ENCODE measurements around the gene EYS.

The EYS gene

DNA sequence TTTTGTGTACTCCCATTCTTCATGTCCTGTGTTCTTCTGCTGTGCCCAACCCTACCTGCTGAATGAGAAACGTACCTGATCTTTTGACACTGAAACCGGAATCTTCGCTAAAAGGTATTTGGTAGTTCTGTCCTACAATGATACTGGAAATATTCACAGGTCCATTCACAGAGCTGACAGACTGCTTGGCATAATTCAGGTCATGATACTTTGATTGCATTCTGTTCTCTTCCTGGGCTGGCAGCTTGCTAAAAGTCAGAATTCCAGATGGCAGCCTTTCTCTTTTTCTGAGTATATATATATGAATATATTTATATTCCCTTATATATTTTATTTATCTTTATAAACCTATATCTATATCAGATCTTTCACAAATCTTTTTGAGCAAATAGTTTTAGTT is 1696.4 kb downstream of the EYS start:
- no peaks in the 10 kb centered on the region for H3K9me3 ChIP-seq (ENCODE audit: control insufficient read depth, low read length)
- H3K36me3 ChIP-seq (ENCODE audit: control insufficient read depth, insufficient read depth, low read length, severe bottlenecking): no peaks in the 10 kb centered on the region
- no peak overlapping the region for H3K4me3 ChIP-seq (ENCODE audit: low read length)
- no peak overlapping the region for H3K9ac ChIP-seq (ENCODE audit: low read length)
- no peaks in the 10 kb centered on the region for H3K27me3 ChIP-seq (replicated peaks; ENCODE audit: control insufficient read depth, insufficient read depth, low read length)
- H3K4me1 ChIP-seq (ENCODE audit: control insufficient read depth, insufficient read depth, low read length): peaks cover 3% of the 10 kb centered on the region
- no peak for DNase-seq (ENCODE audit: low read depth)

- Histone ChIP-seq H3K4me3 (ENCODE audit: low read length) (no peak overlapping the region), H3K27me3 (replicated peaks; ENCODE audit: control insufficient read depth, insufficient read depth, low read length) (no peaks in the 10 kb centered on the region), H3K36me3 (ENCODE audit: control insufficient read depth, insufficient read depth, low read length, severe bottlenecking) (no peaks in the 10 kb centered on the region), H3K9ac (ENCODE audit: low read length) (no peak overlapping the region), H3K4me1 (ENCODE audit: control insufficient read depth, insufficient read depth, low read length) (peaks cover 3% of the 10 kb centered on the region), H3K9me3 (ENCODE audit: control insufficient read depth, low read length) (no peaks in the 10 kb centered on the region)
- DNase-seq (ENCODE audit: low read depth): no peak
Measured at GRCh38 chr6:64010010-64010409, 1697.0 kb downstream of the EYS start.

GRCh38 chr6:64006246-64006645 is 1700.8 kb downstream of the EYS start:
- H3K27me3 ChIP-seq (replicated peaks; ENCODE audit: control insufficient read depth, insufficient read depth, low read length): no peaks in the 10 kb centered on the region
- H3K4me1 ChIP-seq (ENCODE audit: control insufficient read depth, insufficient read depth, low read length): no peaks in the 10 kb centered on the region
- no peaks in the 10 kb centered on the region for H3K9me3 ChIP-seq (ENCODE audit: control insufficient read depth, low read length)
- H3K9ac ChIP-seq (ENCODE audit: low read length): no peak overlapping the region
- DNase-seq (ENCODE audit: low read depth): no peak
- no peaks in the 10 kb centered on the region for H3K36me3 ChIP-seq (ENCODE audit: control insufficient read depth, insufficient read depth, low read length, severe bottlenecking)
- no peak overlapping the region for H3K4me3 ChIP-seq (ENCODE audit: low read length)

- no peak overlapping the region for H3K9ac ChIP-seq (ENCODE audit: low read length)
- H3K36me3 ChIP-seq (ENCODE audit: control insufficient read depth, insufficient read depth, low read length, severe bottlenecking): no peaks in the 10 kb centered on the region
- H3K4me3 ChIP-seq (ENCODE audit: low read length): no peak overlapping the region
- no peaks in the 10 kb centered on the region for H3K27me3 ChIP-seq (replicated peaks; ENCODE audit: control insufficient read depth, insufficient read depth, low read length)
- no peak for DNase-seq (ENCODE audit: low read depth)
- H3K9me3 ChIP-seq (ENCODE audit: control insufficient read depth, low read length): no peaks in the 10 kb centered on the region
- no peaks in the 10 kb centered on the region for H3K4me1 ChIP-seq (ENCODE audit: control insufficient read depth, insufficient read depth, low read length)
Measured at GRCh38 chr6:64000818-64001491, 1706.1 kb downstream of the EYS start.

GRCh38 chr6:63999613-64000012 is 1707.4 kb downstream of the EYS start:
- Histone ChIP-seq H3K4me1 (ENCODE audit: control insufficient read depth, insufficient read depth, low read length) (no peaks in the 10 kb centered on the region), H3K27me3 (replicated peaks; ENCODE audit: control insufficient read depth, insufficient read depth, low read length) (no peaks in the 10 kb centered on the region)

GRCh38 chr6:63998991-63999390 is 1708.0 kb downstream of the EYS start:
- no peak overlapping the region for H3K4me3 ChIP-seq (ENCODE audit: low read length)
- H3K9me3 ChIP-seq (ENCODE audit: control insufficient read depth, low read length): no peaks in the 10 kb centered on the region
- no peak for DNase-seq (ENCODE audit: low read depth)
- no peaks in the 10 kb centered on the region for H3K27me3 ChIP-seq (replicated peaks; ENCODE audit: control insufficient read depth, insufficient read depth, low read length)
- H3K9ac ChIP-seq (ENCODE audit: low read length): no peak overlapping the region
- H3K4me1 ChIP-seq (ENCODE audit: control insufficient read depth, insufficient read depth, low read length): no peaks in the 10 kb centered on the region
- no peaks in the 10 kb centered on the region for H3K36me3 ChIP-seq (ENCODE audit: control insufficient read depth, insufficient read depth, low read length, severe bottlenecking)

More at GRCh38 chr6:63999613-64000012, 1707.4 kb downstream of the EYS start:
- H3K36me3 ChIP-seq (ENCODE audit: control insufficient read depth, insufficient read depth, low read length, severe bottlenecking): no peaks in the 10 kb centered on the region
- no peak overlapping the region for H3K9ac ChIP-seq (ENCODE audit: low read length)
- no peak overlapping the region for H3K4me3 ChIP-seq (ENCODE audit: low read length)
- no peaks in the 10 kb centered on the region for H3K9me3 ChIP-seq (ENCODE audit: control insufficient read depth, low read length)
- DNase-seq (ENCODE audit: low read depth): no peak

GRCh38 chr6:63997734-63998133 is 1709.3 kb downstream of the EYS start:
- Histone ChIP-seq H3K36me3 (ENCODE audit: control insufficient read depth, insufficient read depth, low read length, severe bottlenecking) (no peaks in the 10 kb centered on the region), H3K4me1 (ENCODE audit: control insufficient read depth, insufficient read depth, low read length) (no peaks in the 10 kb centered on the region), H3K9me3 (ENCODE audit: control insufficient read depth, low read length) (no peaks in the 10 kb centered on the region), H3K4me3 (ENCODE audit: low read length) (no peak overlapping the region), H3K9ac (ENCODE audit: low read length) (no peak overlapping the region), H3K27me3 (replicated peaks; ENCODE audit: control insufficient read depth, insufficient read depth, low read length) (no peaks in the 10 kb centered on the region)
- DNase-seq (ENCODE audit: low read depth): no peak

GRCh38 chr6:63997221-63997620 is 1709.8 kb downstream of the EYS start:
- no peaks in the 10 kb centered on the region for H3K9me3 ChIP-seq (ENCODE audit: control insufficient read depth, low read length)
- DNase-seq (ENCODE audit: low read depth): no peak
- H3K4me1 ChIP-seq (ENCODE audit: control insufficient read depth, insufficient read depth, low read length): no peaks in the 10 kb centered on the region
- no peak overlapping the region for H3K4me3 ChIP-seq (ENCODE audit: low read length)
- no peak overlapping the region for H3K9ac ChIP-seq (ENCODE audit: low read length)
- no peaks in the 10 kb centered on the region for H3K27me3 ChIP-seq (replicated peaks; ENCODE audit: control insufficient read depth, insufficient read depth, low read length)
- H3K36me3 ChIP-seq (ENCODE audit: control insufficient read depth, insufficient read depth, low read length, severe bottlenecking): no peaks in the 10 kb centered on the region

DNA sequence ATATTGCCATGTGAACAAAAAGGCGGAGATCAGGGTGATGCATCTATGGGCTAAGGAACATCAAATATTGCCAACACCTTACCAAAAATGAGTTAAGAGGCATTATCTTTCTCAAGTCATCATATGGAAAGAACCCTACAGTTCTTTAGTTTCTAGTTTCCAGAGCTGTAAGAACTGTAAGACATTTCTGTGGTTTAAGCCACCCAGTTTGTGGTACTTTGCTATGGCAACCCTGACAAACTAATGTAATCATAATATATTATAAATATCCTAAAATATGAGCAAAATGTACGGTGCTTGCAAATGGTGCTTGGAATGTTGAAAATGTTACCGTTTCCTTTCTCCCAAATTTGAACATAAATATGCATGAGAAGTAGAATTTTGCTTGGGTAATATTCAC is 1721.8 kb downstream of the EYS start:
- DNase-seq (ENCODE audit: low read depth): no peak
- Histone ChIP-seq H3K9ac (ENCODE audit: low read length) (no peak overlapping the region), H3K36me3 (ENCODE audit: control insufficient read depth, insufficient read depth, low read length, severe bottlenecking) (no peaks in the 10 kb centered on the region), H3K9me3 (ENCODE audit: control insufficient read depth, low read length) (no peaks in the 10 kb centered on the region), H3K4me1 (ENCODE audit: control insufficient read depth, insufficient read depth, low read length) (no peaks in the 10 kb centered on the region), H3K4me3 (ENCODE audit: low read length) (no peak overlapping the region), H3K27me3 (replicated peaks; ENCODE audit: control insufficient read depth, insufficient read depth, low read length) (no peaks in the 10 kb centered on the region)

GRCh38 chr6:63975699-63976098 is 1731.3 kb downstream of the EYS start:
- no peaks in the 10 kb centered on the region for H3K9me3 ChIP-seq (ENCODE audit: control insufficient read depth, low read length)
- no peak overlapping the region for H3K4me3 ChIP-seq (ENCODE audit: low read length)
- no peak for DNase-seq (ENCODE audit: low read depth)
- H3K27me3 ChIP-seq (replicated peaks; ENCODE audit: control insufficient read depth, insufficient read depth, low read length): no peaks in the 10 kb centered on the region
- no peaks in the 10 kb centered on the region for H3K36me3 ChIP-seq (ENCODE audit: control insufficient read depth, insufficient read depth, low read length, severe bottlenecking)
- H3K9ac ChIP-seq (ENCODE audit: low read length): no peak overlapping the region
- H3K4me1 ChIP-seq (ENCODE audit: control insufficient read depth, insufficient read depth, low read length): peaks cover 4% of the 10 kb centered on the region

- DNase-seq (ENCODE audit: low read depth): no peak
- H3K36me3 ChIP-seq (ENCODE audit: control insufficient read depth, insufficient read depth, low read length, severe bottlenecking): no peaks in the 10 kb centered on the region
- no peak overlapping the region for H3K9ac ChIP-seq (ENCODE audit: low read length)
- H3K27me3 ChIP-seq (replicated peaks; ENCODE audit: control insufficient read depth, insufficient read depth, low read length): peaks cover 8% of the 10 kb centered on the region
- no peak overlapping the region for H3K4me3 ChIP-seq (ENCODE audit: low read length)
- no peaks in the 10 kb centered on the region for H3K9me3 ChIP-seq (ENCODE audit: control insufficient read depth, low read length)
- H3K4me1 ChIP-seq (ENCODE audit: control insufficient read depth, insufficient read depth, low read length): no peaks in the 10 kb centered on the region
Measured at GRCh38 chr6:63968650-63969049, 1738.4 kb downstream of the EYS start.

DNA sequence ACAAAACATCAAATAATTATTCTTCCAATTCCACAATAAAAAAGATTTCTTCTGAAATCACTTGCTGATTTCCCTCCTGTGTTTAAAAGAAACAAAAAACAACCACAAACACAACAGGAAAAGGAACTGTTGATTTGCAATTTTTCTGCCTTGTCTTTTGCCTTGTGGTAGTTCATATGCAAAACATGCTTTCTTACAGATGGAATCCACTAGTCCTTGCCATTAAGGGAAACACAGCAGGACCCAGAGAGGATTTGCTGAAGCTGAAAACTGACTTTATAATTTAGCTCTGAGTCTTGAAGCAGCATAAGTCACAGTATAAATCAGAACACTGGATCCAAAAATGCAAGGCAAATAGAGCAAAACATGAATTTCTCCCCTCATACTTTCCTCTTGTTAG is 1742.7 kb downstream of the EYS start:
- Histone ChIP-seq H3K36me3 (ENCODE audit: control insufficient read depth, insufficient read depth, low read length, severe bottlenecking) (no peaks in the 10 kb centered on the region), H3K4me1 (ENCODE audit: control insufficient read depth, insufficient read depth, low read length) (no peaks in the 10 kb centered on the region), H3K9me3 (ENCODE audit: control insufficient read depth, low read length) (no peaks in the 10 kb centered on the region), H3K9ac (ENCODE audit: low read length) (no peak overlapping the region), H3K27me3 (replicated peaks; ENCODE audit: control insufficient read depth, insufficient read depth, low read length) (peaks cover 8% of the 10 kb centered on the region), H3K4me3 (ENCODE audit: low read length) (no peak overlapping the region)
- no peak for DNase-seq (ENCODE audit: low read depth)
